KOPT-K1 (cell line): ENCODE data around the gene EIF5AL1.
"Not testable (repeated sequence)": the region's sequence is repeated elsewhere in the genome, so short reads cannot be mapped to it uniquely, and the experiment has no call there.

Experiments used
- H3K27ac ChIP-seq: fragments of 200-600 bp; sonication (generic); 2 replicates; pipeline ENCODE4 v1.5.1; 2016; ENCODE audit warnings: antibody characterized with exemption, mild to moderate bottlenecking, low read depth, low read length; ENCODE audit not compliant: poor library complexity, severe bottlenecking
- H3K36me3 ChIP-seq: fragments of 200-600 bp; sonication (generic); 2 replicates; pipeline ENCODE4 v1.5.1; 2017; ENCODE audit warnings: antibody characterized with exemption, mild to moderate bottlenecking, low read length, moderate library complexity; ENCODE audit not compliant: insufficient read depth
- H3K9me3 ChIP-seq: fragments of 200-600 bp; sonication (generic); 2 replicates; pipeline ENCODE4 v1.5.1; 2017; ENCODE audit warnings: antibody characterized with exemption, low read length, mild to moderate bottlenecking; ENCODE audit not compliant: insufficient read depth, poor library complexity, severe bottlenecking

EIF5AL1 gene

GRCh38 chr10:79517567-79517966 is 5.2 kb downstream of the EIF5AL1 start:
- not testable (repeated sequence) for H3K9me3 ChIP-seq, H3K27ac ChIP-seq

DNA sequence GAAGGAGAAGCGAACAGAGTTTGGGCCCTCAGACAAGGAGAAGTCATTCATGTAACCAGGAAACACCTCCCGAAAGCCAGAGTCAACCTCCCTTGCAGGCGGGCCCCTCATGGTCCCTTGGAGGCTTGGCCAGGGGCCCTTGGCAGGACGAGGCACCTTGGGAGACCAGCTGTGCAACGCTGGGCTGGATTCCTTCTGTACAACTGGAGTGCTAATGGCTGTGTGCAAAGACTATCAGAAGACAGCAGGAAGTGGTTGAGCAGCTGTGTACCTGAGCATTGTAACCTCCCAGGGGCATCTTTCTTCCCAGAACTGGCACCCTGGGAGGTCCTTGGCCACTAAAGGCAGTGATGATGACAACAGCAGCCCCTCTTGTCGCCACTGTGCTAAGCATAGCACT is 9.4 kb downstream of the EIF5AL1 start:
- not testable (repeated sequence) for H3K9me3 ChIP-seq, H3K27ac ChIP-seq

More at GRCh38 chr10:79517567-79517966, 5.2 kb downstream of the EIF5AL1 start:
- not testable (repeated sequence) for H3K36me3 ChIP-seq

GRCh38 chr10:79522464-79522863 is 10.1 kb downstream of the EIF5AL1 start:
- not testable (repeated sequence) for H3K9me3 ChIP-seq, H3K27ac ChIP-seq, H3K36me3 ChIP-seq

More for the DNA sequence above, 9.4 kb downstream of the EIF5AL1 start:
- H3K36me3 ChIP-seq: not testable (repeated sequence)

GRCh38 chr10:79523157-79523853 is 11.0 kb downstream of the EIF5AL1 start:
- H3K9me3 ChIP-seq, H3K36me3 ChIP-seq, H3K27ac ChIP-seq: not testable (repeated sequence)

- not testable (repeated sequence) for H3K27ac ChIP-seq, H3K9me3 ChIP-seq, H3K36me3 ChIP-seq
These were observed 12.8 kb downstream of the EIF5AL1 start for GRCh38 chr10:79525049-79525710.

GRCh38 chr10:79528261-79528660 is 15.9 kb downstream of the EIF5AL1 start:
- not testable (repeated sequence) for H3K27ac ChIP-seq, H3K36me3 ChIP-seq, H3K9me3 ChIP-seq

- not testable (repeated sequence) for H3K9me3 ChIP-seq, H3K27ac ChIP-seq, H3K36me3 ChIP-seq
These were observed 21.0 kb downstream of the EIF5AL1 start for GRCh38 chr10:79533142-79533902.

- not testable (repeated sequence) for H3K36me3 ChIP-seq, H3K9me3 ChIP-seq, H3K27ac ChIP-seq
These were observed 21.5 kb downstream of the EIF5AL1 start for GRCh38 chr10:79533903-79534175.

- not testable (repeated sequence) for H3K36me3 ChIP-seq, H3K9me3 ChIP-seq, H3K27ac ChIP-seq
These were observed 26.0 kb downstream of the EIF5AL1 start for GRCh38 chr10:79538311-79538710.

GRCh38 chr10:79540930-79541329 is 28.6 kb downstream of the EIF5AL1 start:
- not testable (repeated sequence) for H3K36me3 ChIP-seq, H3K9me3 ChIP-seq, H3K27ac ChIP-seq

- H3K9me3 ChIP-seq: no peaks in the 10 kb centered on the region
- H3K36me3 ChIP-seq: no peaks in the 10 kb centered on the region
- H3K27ac ChIP-seq: no peak overlapping the region
These were observed 30.3 kb downstream of the EIF5AL1 start for GRCh38 chr10:79542626-79543025.

- not testable (repeated sequence) for H3K27ac ChIP-seq, H3K9me3 ChIP-seq, H3K36me3 ChIP-seq
These were observed 32.1 kb downstream of the EIF5AL1 start for GRCh38 chr10:79544408-79544807.

DNA sequence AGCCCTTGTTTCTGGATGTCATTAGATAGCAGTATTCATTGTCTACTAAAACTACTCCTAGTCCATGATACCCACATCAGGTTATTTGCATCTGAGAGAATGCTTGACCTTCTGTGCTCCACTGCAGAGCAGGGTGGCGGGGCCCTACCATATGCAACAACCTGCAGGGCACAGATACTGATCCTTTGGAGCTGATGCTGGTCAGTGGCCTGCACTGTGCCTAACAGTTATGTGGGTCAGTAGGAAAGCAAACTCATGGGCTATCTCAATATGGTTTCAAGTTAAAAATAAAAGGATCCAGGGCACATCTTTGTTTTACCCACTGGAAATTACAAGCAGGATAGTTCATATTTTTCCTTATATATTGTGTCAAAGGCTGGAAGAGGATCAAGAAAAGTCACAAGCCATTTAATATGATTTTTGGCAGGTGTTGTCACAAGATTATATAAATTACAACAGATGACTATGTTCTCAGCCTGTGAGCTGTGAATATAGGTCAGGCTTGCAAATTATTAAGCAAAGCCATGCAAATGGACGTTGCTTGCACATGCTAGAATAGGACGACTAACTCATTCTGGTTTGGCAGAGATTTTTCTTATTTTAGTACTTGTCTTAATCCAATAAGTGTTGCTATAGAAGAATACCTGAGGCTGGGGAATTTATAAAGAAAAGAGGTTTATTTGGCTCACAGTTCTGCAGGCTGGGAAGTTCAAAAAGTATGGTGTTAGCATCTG is 32.8 kb downstream of the EIF5AL1 start:
- H3K36me3 ChIP-seq, H3K27ac ChIP-seq, H3K9me3 ChIP-seq: not testable (repeated sequence)

DNA sequence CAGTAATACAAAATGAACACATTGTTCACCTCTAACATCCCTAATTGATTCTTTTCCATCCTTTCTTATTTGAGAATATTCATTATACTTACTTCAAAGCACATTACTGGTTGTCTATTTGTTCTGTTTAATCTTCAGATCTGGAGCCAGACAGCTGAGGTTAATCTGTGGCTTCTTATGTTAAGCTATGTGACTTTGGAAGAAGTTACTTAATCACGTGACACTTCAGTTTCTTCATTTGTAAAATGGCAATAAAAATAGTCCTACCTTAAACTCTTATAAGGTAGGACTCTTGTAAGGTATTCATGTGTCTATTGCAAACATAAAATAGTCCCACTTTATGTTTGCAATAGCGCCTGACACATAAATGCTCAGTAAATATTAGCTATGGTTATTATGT is 34.8 kb downstream of the EIF5AL1 start:
- H3K36me3 ChIP-seq, H3K27ac ChIP-seq, H3K9me3 ChIP-seq: not testable (repeated sequence)

- no peak overlapping the region for H3K27ac ChIP-seq
- H3K9me3 ChIP-seq: no peaks in the 10 kb centered on the region
- H3K36me3 ChIP-seq: no peaks in the 10 kb centered on the region
These were observed 35.6 kb downstream of the EIF5AL1 start for GRCh38 chr10:79547973-79548372.
